GM04504 (cell line): ENCODE measurements around the gene RNF126.
"Not testable (repeated sequence)": the region's sequence is repeated elsewhere in the genome, so short reads cannot be mapped to it uniquely, and the experiment has no call there.

ENCODE experiments used
- DNase-seq: peaks from one replicate; pipeline ENCODE4 v3.0.0-alpha.2; 2012; ENCODE audit warnings: low read depth

The RNF126 gene

GRCh38 chr19:628168-628567, 34.8 kb downstream of the RNF126 start:
- DNase-seq = no peak

GRCh38 chr19:626566-626965, 36.4 kb downstream of the RNF126 start:
- DNase-seq = not testable (repeated sequence)

GRCh38 chr19:625257-625656, 37.8 kb downstream of the RNF126 start:
- DNase-seq = no peak

GRCh38 chr19:624433-625109, 38.4 kb downstream of the RNF126 start:
- no peak for DNase-seq

GRCh38 chr19:623974-624373, 39.0 kb downstream of the RNF126 start:
- DNase-seq = peak; percentile 88

- no peak for DNase-seq
These were observed 39.7 kb downstream of the RNF126 start for GRCh38 chr19:623175-623916.

- DNase-seq = no peak
These were observed 40.3 kb downstream of the RNF126 start for GRCh38 chr19:622666-623065.

GRCh38 chr19:621819-622218, 41.2 kb downstream of the RNF126 start:
- no peak for DNase-seq

- DNase-seq = not testable (repeated sequence)
These were observed 41.8 kb downstream of the RNF126 start for GRCh38 chr19:621191-621590.

- no peak for DNase-seq
These were observed 42.7 kb downstream of the RNF126 start for GRCh38 chr19:620166-620862.

- DNase-seq = no peak
These were observed 43.6 kb downstream of the RNF126 start for GRCh38 chr19:619286-620002.

GRCh38 chr19:618674-619285, 44.2 kb downstream of the RNF126 start:
- DNase-seq = no peak

GRCh38 chr19:618247-618619, 44.8 kb downstream of the RNF126 start:
- no peak for DNase-seq

- DNase-seq = no peak
These were observed 45.3 kb downstream of the RNF126 start for GRCh38 chr19:617551-618246.

- DNase-seq = no peak
These were observed 46.1 kb downstream of the RNF126 start for GRCh38 chr19:616747-617526.

- DNase-seq = no peak
These were observed 46.8 kb downstream of the RNF126 start for GRCh38 chr19:616062-616700.

- no peak for DNase-seq
These were observed 47.4 kb downstream of the RNF126 start for GRCh38 chr19:615619-616018.

- DNase-seq = no peak
These were observed 49.1 kb downstream of the RNF126 start for GRCh38 chr19:613732-614567.

- no peak for DNase-seq
These were observed 50.1 kb downstream of the RNF126 start for GRCh38 chr19:612941-613340.
